Measurements from ENCODE around the gene LAG3. TPM values are rescaled to one million over a fixed set of nuclear protein-coding genes. Genes with fewer than 3 reads are reported as not detected.
A peak's percentile ranks its signal among the peaks of the same experiment; 100 is the strongest.

The LAG3 gene
- total RNA-seq, 1 experiment from 2014 or later, result 2.6 TPM

DNA sequence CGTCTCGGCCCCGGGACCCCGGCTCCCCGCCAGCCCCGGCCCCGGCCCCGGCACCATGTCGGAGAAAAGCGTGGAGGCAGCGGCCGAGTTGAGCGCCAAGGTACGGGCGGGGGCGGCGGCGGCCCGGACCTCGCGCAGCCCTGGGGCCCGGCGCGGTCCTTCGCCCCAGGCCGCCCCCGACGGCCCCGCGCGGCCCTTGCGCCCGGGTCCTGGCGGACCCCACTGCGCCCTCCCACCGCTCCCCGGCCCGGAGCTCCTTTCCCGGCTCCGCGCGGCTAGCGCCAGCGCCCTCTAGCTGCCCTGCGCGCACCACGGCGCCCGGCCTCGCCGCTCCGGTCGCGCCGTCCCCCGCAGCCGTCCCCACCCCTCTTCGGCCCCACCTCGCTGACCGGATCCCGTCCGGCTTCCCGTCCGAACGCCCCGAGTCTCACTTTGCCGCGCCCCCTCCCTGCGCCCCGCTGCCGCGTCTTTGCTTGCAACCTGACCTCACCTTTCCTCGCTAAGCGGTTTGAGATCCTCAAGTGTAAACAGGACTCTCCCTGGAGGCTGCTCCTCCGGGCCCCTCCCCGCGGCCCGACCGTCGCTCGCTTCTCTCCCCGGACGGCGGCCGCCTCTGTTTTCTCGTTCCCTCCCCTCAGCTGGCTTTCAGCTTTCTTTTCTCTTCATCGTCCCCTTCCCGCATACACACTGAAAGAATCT is 5.5 kb upstream of the LAG3 start (continued):
- TF ChIP-seq, protein P1, sequence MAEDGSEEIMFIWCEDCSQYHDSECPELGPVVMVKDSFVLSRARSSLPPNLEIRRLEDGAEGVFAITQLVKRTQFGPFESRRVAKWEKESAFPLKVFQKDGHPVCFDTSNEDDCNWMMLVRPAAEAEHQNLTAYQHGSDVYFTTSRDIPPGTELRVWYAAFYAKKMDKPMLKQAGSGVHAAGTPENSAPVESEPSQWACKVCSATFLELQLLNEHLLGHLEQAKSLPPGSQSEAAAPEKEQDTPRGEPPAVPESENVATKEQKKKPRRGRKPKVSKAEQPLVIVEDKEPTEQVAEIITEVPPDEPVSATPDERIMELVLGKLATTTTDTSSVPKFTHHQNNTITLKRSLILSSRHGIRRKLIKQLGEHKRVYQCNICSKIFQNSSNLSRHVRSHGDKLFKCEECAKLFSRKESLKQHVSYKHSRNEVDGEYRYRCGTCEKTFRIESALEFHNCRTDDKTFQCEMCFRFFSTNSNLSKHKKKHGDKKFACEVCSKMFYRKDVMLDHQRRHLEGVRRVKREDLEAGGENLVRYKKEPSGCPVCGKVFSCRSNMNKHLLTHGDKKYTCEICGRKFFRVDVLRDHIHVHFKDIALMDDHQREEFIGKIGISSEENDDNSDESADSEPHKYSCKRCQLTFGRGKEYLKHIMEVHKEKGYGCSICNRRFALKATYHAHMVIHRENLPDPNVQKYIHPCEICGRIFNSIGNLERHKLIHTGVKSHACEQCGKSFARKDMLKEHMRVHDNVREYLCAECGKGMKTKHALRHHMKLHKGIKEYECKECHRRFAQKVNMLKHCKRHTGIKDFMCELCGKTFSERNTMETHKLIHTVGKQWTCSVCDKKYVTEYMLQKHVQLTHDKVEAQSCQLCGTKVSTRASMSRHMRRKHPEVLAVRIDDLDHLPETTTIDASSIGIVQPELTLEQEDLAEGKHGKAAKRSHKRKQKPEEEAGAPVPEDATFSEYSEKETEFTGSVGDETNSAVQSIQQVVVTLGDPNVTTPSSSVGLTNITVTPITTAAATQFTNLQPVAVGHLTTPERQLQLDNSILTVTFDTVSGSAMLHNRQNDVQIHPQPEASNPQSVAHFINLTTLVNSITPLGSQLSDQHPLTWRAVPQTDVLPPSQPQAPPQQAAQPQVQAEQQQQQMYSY (CRISPR knock-in tag; IDR thresholded peaks at IDR 0.05), result peak; percentile 86
- no peak for TF ChIP-seq NR1H2 (CRISPR knock-in tag; IDR thresholded peaks at IDR 0.05)
- no peak for TF ChIP-seq ZNF219 (CRISPR knock-in tag; IDR thresholded peaks at IDR 0.05; ENCODE audit: borderline replicate concordance)
- no peak for TF ChIP-seq ZNF121 (CRISPR knock-in tag; IDR thresholded peaks at IDR 0.05)
- TF ChIP-seq ZNF232 (CRISPR knock-in tag; IDR thresholded peaks at IDR 0.05), result no peak
- TF ChIP-seq, protein P2, sequence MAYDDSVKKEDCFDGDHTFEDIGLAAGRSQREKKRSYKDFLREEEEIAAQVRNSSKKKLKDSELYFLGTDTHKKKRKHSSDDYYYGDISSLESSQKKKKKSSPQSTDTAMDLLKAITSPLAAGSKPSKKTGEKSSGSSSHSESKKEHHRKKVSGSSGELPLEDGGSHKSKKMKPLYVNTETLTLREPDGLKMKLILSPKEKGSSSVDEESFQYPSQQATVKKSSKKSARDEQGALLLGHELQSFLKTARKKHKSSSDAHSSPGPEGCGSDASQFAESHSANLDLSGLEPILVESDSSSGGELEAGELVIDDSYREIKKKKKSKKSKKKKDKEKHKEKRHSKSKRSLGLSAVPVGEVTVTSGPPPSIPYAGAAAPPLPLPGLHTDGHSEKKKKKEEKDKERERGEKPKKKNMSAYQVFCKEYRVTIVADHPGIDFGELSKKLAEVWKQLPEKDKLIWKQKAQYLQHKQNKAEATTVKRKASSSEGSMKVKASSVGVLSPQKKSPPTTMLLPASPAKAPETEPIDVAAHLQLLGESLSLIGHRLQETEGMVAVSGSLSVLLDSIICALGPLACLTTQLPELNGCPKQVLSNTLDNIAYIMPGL (CRISPR knock-in tag; IDR thresholded peaks at IDR 0.05), result peak; percentile 80; the same call in 1 of the 2 replicates
- no peak for TF ChIP-seq SOX15 (CRISPR knock-in tag; IDR thresholded peaks at IDR 0.05)
- TF ChIP-seq, protein P3, sequence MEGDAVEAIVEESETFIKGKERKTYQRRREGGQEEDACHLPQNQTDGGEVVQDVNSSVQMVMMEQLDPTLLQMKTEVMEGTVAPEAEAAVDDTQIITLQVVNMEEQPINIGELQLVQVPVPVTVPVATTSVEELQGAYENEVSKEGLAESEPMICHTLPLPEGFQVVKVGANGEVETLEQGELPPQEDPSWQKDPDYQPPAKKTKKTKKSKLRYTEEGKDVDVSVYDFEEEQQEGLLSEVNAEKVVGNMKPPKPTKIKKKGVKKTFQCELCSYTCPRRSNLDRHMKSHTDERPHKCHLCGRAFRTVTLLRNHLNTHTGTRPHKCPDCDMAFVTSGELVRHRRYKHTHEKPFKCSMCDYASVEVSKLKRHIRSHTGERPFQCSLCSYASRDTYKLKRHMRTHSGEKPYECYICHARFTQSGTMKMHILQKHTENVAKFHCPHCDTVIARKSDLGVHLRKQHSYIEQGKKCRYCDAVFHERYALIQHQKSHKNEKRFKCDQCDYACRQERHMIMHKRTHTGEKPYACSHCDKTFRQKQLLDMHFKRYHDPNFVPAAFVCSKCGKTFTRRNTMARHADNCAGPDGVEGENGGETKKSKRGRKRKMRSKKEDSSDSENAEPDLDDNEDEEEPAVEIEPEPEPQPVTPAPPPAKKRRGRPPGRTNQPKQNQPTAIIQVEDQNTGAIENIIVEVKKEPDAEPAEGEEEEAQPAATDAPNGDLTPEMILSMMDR (IDR thresholded peaks at IDR 0.05), result peak; percentile 44; the same call in 1 of the 2 replicates

DNA sequence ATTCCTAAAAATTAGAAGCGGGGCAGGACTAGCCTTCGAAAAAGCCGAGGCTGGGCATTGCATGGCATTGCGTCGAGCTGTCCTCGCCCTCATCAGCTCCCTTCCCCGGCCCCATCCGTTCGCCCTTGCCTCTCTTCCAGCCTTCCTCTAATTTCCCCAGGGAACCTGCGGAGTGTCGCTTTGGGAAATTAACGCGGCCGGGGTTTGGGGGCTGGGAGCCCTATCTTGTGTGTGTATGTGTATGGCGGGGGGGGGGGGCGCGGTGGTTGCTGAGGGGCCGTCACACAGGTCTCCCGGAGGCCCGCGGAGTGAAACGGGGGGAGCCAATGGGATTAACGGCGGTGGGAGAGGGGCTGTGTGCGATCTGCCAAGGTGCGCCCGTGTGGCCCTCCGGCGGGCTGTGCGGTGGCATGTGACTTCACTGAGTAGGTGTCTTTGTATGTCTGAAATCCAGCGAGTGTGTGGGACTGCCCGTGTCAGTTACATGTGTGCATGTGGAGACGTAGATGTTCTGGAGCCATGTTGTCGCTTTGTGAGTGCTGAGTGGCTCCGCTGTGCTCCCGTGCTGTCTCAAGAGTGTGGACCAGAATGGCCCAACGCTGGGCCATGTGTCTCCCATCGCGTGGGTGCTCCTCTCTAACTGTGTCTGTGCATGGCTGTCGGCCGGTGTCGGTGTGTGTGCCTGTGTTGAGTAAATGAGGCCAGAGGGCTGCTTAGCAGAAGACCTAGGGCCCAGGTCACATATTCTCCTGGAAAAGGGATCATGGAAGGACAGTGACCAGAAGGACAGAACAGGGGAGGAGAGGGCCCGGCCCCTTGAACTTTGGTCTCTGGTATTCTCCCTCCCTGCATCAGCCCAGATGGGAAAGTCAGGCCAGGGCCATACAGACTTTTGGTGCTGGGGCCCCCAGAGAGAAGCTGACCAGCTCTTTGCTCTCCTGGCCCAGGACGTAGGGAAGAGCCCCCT is 4.7 kb upstream of the LAG3 start:
- Mint-ChIP-seq H3K4me1 (peaks cover 69% of the 10 kb centered on the region), H3K36me3 (peaks cover 13% of the 10 kb centered on the region), H3K27ac (peak overlapping the region; percentile 98), H3K27me3 (ENCODE audit: low read depth) (peaks cover 19% of the 10 kb centered on the region), H3K4me3 (peak overlapping the region; percentile 98), H3K9me3 (no peaks in the 10 kb centered on the region)
- no peak for ATAC-seq
- POLR2A ChIA-PET, result interaction anchor here (1.0 to 5.4 kb wide), 14 partner anchors 10 to 275 kb away, joined by 3 to 84 read pairs (median 6); partner anchors contain the start of genes GPR162, MLF2, MRPL51 and SPSB2
- DNase-seq (ENCODE audit: low spot score), result no peak
- CTCF ChIA-PET, result interaction anchor here (1.0 to 10.5 kb wide), 23 partner anchors 11 to 147 kb away, joined by 3 to 234 read pairs (median 7); partner anchors contain the start of genes CDCA3, COPS7A, GNB3 and GPR162
- TF ChIP-seq ATF1 (CRISPR knock-in tag; IDR thresholded peaks at IDR 0.05), result no peak
- TF ChIP-seq, protein P4, sequence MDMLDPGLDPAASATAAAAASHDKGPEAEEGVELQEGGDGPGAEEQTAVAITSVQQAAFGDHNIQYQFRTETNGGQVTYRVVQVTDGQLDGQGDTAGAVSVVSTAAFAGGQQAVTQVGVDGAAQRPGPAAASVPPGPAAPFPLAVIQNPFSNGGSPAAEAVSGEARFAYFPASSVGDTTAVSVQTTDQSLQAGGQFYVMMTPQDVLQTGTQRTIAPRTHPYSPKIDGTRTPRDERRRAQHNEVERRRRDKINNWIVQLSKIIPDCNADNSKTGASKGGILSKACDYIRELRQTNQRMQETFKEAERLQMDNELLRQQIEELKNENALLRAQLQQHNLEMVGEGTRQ (CRISPR knock-in tag; IDR thresholded peaks at IDR 0.05), result peak; percentile 36
- TF ChIP-seq, protein P5, sequence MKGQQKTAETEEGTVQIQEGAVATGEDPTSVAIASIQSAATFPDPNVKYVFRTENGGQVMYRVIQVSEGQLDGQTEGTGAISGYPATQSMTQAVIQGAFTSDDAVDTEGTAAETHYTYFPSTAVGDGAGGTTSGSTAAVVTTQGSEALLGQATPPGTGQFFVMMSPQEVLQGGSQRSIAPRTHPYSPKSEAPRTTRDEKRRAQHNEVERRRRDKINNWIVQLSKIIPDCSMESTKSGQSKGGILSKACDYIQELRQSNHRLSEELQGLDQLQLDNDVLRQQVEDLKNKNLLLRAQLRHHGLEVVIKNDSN (CRISPR knock-in tag; IDR thresholded peaks at IDR 0.05), result peak; percentile 44
- TF ChIP-seq, protein P6, sequence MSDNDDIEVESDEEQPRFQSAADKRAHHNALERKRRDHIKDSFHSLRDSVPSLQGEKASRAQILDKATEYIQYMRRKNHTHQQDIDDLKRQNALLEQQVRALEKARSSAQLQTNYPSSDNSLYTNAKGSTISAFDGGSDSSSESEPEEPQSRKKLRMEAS (CRISPR knock-in tag; IDR thresholded peaks at IDR 0.05), result peak; percentile 24; the same call in 1 of the 2 replicates
- TF ChIP-seq, protein P7, sequence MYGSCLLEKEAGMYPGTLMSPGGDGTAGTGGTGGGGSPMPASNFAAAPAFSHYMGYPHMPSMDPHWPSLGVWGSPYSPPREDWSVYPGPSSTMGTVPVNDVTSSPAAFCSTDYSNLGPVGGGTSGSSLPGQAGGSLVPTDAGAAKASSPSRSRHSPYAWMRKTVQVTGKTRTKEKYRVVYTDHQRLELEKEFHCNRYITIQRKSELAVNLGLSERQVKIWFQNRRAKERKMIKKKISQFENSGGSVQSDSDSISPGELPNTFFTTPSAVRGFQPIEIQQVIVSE (CRISPR knock-in tag; IDR thresholded peaks at IDR 0.05; ENCODE audit: borderline replicate concordance), result no peak
- TF ChIP-seq TP53 (CRISPR knock-in tag; IDR thresholded peaks at IDR 0.05), result 0 out of 2 replicates have a peak, but pooled peaks have one; percentile 41
